Aorta (tissue), 5 donors: ENCODE measurements around the gene MST1R. TPM values are rescaled to one million over a fixed set of nuclear protein-coding genes. Genes with fewer than 3 reads are reported as not detected.

ENCODE experiments used
- ATAC-seq: fragments of 200-7000 bp; cut with Tn5 transposase; one replicate; pipeline ENCODE4 v1.9.1; 2022; ENCODE audit warnings: moderate library complexity; ENCODE audit not compliant: low FRiP score
- DNase-seq, 2 donors: peaks; one replicate each; pipeline ENCODE4 v3.0.0-alpha.2; 2020
- H3K27ac ChIP-seq, 2 donors: one replicate each; pipeline ENCODE4 v1.5.1; 2013; ENCODE audit warnings: low read length in 2 of 2, mild to moderate bottlenecking in 2 of 2, moderate library complexity in 2 of 2, control low read depth in 1 of 2, inconsistent platforms in 1 of 2, low read depth in 1 of 2
- H3K27me3 ChIP-seq, 2 donors: one replicate each; pipeline ENCODE4 v1.6.1; 2013; ENCODE audit warnings: control low read depth in 1 of 2, low read length in 1 of 2, mild to moderate bottlenecking in 1 of 2, moderate library complexity in 1 of 2; ENCODE audit not compliant: insufficient read depth in 2 of 2, control insufficient read depth in 1 of 2
- H3K36me3 ChIP-seq, 2 donors: one replicate each; pipeline ENCODE4 v1.6.1; 2013; ENCODE audit warnings: control low read depth in 1 of 2, low read length in 1 of 2, mild to moderate bottlenecking in 1 of 2; ENCODE audit not compliant: insufficient read depth in 2 of 2, control insufficient read depth in 1 of 2
- H3K4me1 ChIP-seq, 2 donors: one replicate each; pipeline ENCODE4 v1.6.1; 2013; ENCODE audit warnings: low read length in 2 of 2, control low read depth in 1 of 2, mild to moderate bottlenecking in 1 of 2, moderate library complexity in 1 of 2; ENCODE audit not compliant: insufficient read depth in 2 of 2, control insufficient read depth in 1 of 2
- H3K4me3 ChIP-seq, 2 donors: one replicate each; pipeline ENCODE4 v1.5.1; 2013; ENCODE audit warnings: low read length in 2 of 2, control low read depth in 1 of 2, mild to moderate bottlenecking in 1 of 2
- H3K9me3 ChIP-seq: one replicate; pipeline ENCODE4 v1.6.1; 2013; ENCODE audit warnings: mild to moderate bottlenecking, low read length; ENCODE audit not compliant: control insufficient read depth
- whole genome bisulfite sequencing, 2 donors: extraction: QIAGEN DNeasy Blood & Tissue Kit; methylation state at CpG; one replicate each; pipeline ENCODE4 v1.1.7; 2013; 5-methylcytosine and 5-hydroxymethylcytosine counted together
- intact Hi-C, 2 donors: fragments of 100-400 bp; cut with DNase I; formaldehyde crosslinking; loops; one replicate each; pipeline versions ENCODE4 v1.14.2 to v1.15.0; 2022
- polyA plus RNA-seq, 2 donors: library from polyadenylated mRNA; stranded (reverse); fragments of 200-250 nt; gene quantifications; one replicate each; pipeline ENCODE4 v1.2.3, GENCODE V29; 2013
- total RNA-seq, 2 donors: library from RNA; stranded (reverse); fragmentation: NEBNext Ultra II Directional; extraction: Animal tissue kit (Norgen Biotek cat#: 25700); gene quantifications; one replicate each; pipeline ENCODE4 v1.2.1, GENCODE V29; 2021
- donor health status: healthy with polysubstance abuse.
- donor health status: Bipolar disorder and iron deficiency.
- donor health status: DM: no; HTN: no; CAD: no.
- donor health status: DM: no; HTN: no; CAD: no.
- donor health status: DM: yes; HTN: yes; CAD: no.

The MST1R gene
- total and polyA plus RNA-seq, 4 donors, result 2.7 to 13.1 (median 7.5) TPM

GRCh38 chr3:49841126-49841696, 62.5 kb downstream of the MST1R start:
- intact Hi-C loops, result no loop called here
- DNase-seq (no peak), ATAC-seq (no peak)
- no peak overlapping the region for H3K4me3 ChIP-seq
- H3K27ac ChIP-seq, result no peak overlapping the region
- no peaks in the 10 kb centered on the region for H3K4me1 ChIP-seq
- no peaks in the 10 kb centered on the region for H3K27me3 ChIP-seq
- no peaks in the 10 kb centered on the region for H3K9me3 ChIP-seq
- H3K36me3 ChIP-seq, result no peaks in the 10 kb centered on the region

DNA sequence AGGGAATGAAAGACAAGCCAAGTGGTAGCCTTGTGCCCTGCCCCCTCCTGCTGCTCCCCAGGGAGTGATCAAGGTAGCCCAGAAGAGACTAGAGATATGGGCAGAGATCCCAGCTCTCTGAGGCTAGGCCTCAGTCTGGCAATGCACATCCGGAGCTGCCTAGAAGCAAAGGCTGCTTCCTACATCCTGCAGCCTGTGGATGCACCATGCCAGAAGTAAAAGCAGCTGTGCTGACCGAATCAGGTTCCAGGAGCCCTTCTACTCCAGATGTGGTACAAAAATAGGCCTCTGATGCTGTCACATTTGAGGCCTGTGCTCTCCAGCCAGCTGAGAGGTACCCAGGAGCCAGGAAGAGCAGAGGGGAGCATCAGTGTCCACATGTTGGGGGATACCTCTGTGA, 63.3 kb downstream of the MST1R start:
- H3K27ac ChIP-seq, result no peak overlapping the region
- 50 to 79% methylated on average over 2 of the region's 2 CpGs for WGBS, 2 donors
- H3K36me3 ChIP-seq, result no peaks in the 10 kb centered on the region
- ATAC-seq, result no peak
- no peaks in the 10 kb centered on the region for H3K9me3 ChIP-seq
- intact Hi-C loops, result no loop called here
- H3K27me3 ChIP-seq, result no peaks in the 10 kb centered on the region
- no peaks in the 10 kb centered on the region for H3K4me1 ChIP-seq
- DNase-seq, result no peak
- no peak overlapping the region for H3K4me3 ChIP-seq

DNA sequence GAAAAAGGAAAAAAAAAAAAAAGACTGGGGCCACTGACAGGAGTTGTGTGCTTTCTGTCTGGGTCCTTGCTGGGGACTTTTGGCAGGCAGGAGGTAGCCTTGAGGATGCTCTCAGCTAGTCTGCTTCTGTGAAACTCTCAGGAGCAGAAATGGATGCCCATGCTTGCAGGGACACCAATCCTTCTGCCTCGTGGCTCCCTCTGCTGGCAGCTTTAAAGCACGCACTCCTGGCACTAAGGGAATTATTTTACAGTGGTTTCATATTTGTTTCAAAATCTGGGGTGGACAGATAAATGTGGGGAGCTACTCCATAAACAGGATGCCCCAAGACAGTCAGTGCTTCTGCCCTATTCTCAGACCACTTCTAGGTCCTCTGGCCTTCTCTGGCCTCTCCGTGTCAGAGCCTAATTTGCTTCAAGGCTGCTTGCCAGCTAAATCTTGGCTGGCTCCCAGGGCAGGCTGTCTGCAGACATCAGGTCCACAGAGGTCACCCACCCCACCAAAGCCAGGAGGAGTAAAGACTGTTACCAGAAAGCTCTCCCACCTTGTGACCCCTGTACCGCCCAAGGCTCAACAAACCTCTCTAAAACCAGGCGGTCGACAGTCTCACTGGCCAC, 64.4 kb downstream of the MST1R start:
- no peaks in the 10 kb centered on the region for H3K27me3 ChIP-seq
- no peaks in the 10 kb centered on the region for H3K4me1 ChIP-seq
- intact Hi-C loops, result loop anchor here (1.0 to 10.0 kb wide), 5 partner anchors 36 to 137 kb away; partner anchors contain the start of gene INKA1 (in 1 of the 2)
- ATAC-seq, result peak; percentile 86
- WGBS, 2 donors, result 45 to 49% methylated on average over 6 of the region's 6 CpGs
- peak overlapping the region in 1 of 2 donors; percentile 3 for H3K27ac ChIP-seq
- no peak overlapping the region for H3K4me3 ChIP-seq
- H3K36me3 ChIP-seq, result no peaks in the 10 kb centered on the region
- DNase-seq, result peak; percentile 87 to 93
- no peaks in the 10 kb centered on the region for H3K9me3 ChIP-seq

Other genes starting within 250 kb of the MST1R start
- 10 to 100 TPM; 51.7 to 53.6 TPM for gene APEH, start 229.5 kb downstream of the MST1R start, total RNA-seq
- gene APEH, start 229.5 kb downstream of the MST1R start, polyA plus RNA-seq, result 10 to 100 TPM; 30.3 to 47.2 TPM
- 10 to 100 TPM in 1 of 2 donors, 1 to 10 TPM in 1; 5.3 to 16.9 TPM for gene MST1, start 214.4 kb downstream of the MST1R start, total RNA-seq
- gene MST1, start 214.4 kb downstream of the MST1R start, polyA plus RNA-seq, result 10 to 100 TPM in 1 of 2 donors, 1 to 10 TPM in 1; 4.5 to 64.7 TPM
- 10 to 100 TPM; 34.7 to 38.1 TPM for gene RNF123, start 214.3 kb downstream of the MST1R start, total RNA-seq
- 10 to 100 TPM; 12.5 to 29.8 TPM for gene RNF123, start 214.3 kb downstream of the MST1R start, polyA plus RNA-seq
- not detected for gene AMIGO3, start 184.2 kb downstream of the MST1R start, total RNA-seq
- 1 to 10 TPM in 1 of 2 donors, not detected in 1; 1.1 TPM for gene AMIGO3, start 184.2 kb downstream of the MST1R start, polyA plus RNA-seq
- gene GMPPB, start 179.9 kb downstream of the MST1R start, total RNA-seq, result 10 to 100 TPM; 29.2 to 39.6 TPM
- gene GMPPB, start 179.9 kb downstream of the MST1R start, polyA plus RNA-seq, result 10 to 100 TPM; 13.4 to 24.6 TPM
- gene IP6K1, start 117.3 kb downstream of the MST1R start, total RNA-seq, result 10 to 100 TPM; 36.5 to 40.2 TPM
- gene IP6K1, start 117.3 kb downstream of the MST1R start, polyA plus RNA-seq, result 10 to 100 TPM in 1 of 2 donors, 1 to 10 TPM in 1; 9.4 to 19.5 TPM
- gene CDHR4, start 104.0 kb downstream of the MST1R start, total RNA-seq, result 1 to 10 TPM in 1 of 2 donors, under 1 TPM in 1; 0.26 to 1.1 TPM
- 1 to 10 TPM in 1 of 2 donors, not detected in 1; 5.0 TPM for gene CDHR4, start 104.0 kb downstream of the MST1R start, polyA plus RNA-seq
- 1 to 10 TPM; 5.5 to 8.8 TPM for gene INKA1, start 100.6 kb downstream of the MST1R start, total RNA-seq
- gene INKA1, start 100.6 kb downstream of the MST1R start, polyA plus RNA-seq, result 10 to 100 TPM; 12.1 to 12.2 TPM
- gene UBA7, start 89.9 kb downstream of the MST1R start, total RNA-seq, result 100 to 1,000 TPM in 1 of 2 donors, 10 to 100 TPM in 1; 45.2 to 102 TPM
- 100 to 1,000 TPM in 1 of 2 donors, 10 to 100 TPM in 1; 34.7 to 199 TPM for gene UBA7, start 89.9 kb downstream of the MST1R start, polyA plus RNA-seq
- gene TRAIP, start 47.3 kb downstream of the MST1R start, total RNA-seq, result 1 to 10 TPM in 1 of 2 donors, under 1 TPM in 1; 0.94 to 2.6 TPM
- gene TRAIP, start 47.3 kb downstream of the MST1R start, polyA plus RNA-seq, result 1 to 10 TPM in 1 of 2 donors, under 1 TPM in 1; 0.63 to 3.1 TPM
- not detected for gene CAMKV, start 34.0 kb downstream of the MST1R start, total RNA-seq
- gene CAMKV, start 34.0 kb downstream of the MST1R start, polyA plus RNA-seq, result not detected
- gene MON1A, start 25.9 kb upstream of the MST1R start, total RNA-seq, result 1 to 10 TPM; 7.5 to 9.6 TPM
- 10 to 100 TPM in 1 of 2 donors, 1 to 10 TPM in 1; 8.9 to 11.4 TPM for gene MON1A, start 25.9 kb upstream of the MST1R start, polyA plus RNA-seq
- gene RBM6, start 36.3 kb upstream of the MST1R start, total RNA-seq, result 100 to 1,000 TPM; 103 to 154 TPM
- gene RBM6, start 36.3 kb upstream of the MST1R start, polyA plus RNA-seq, result 100 to 1,000 TPM in 1 of 2 donors, 10 to 100 TPM in 1; 47.0 to 271 TPM
- 100 to 1,000 TPM; 151 to 222 TPM for gene RBM5, start 185.0 kb upstream of the MST1R start, total RNA-seq
- 100 to 1,000 TPM in 1 of 2 donors, 10 to 100 TPM in 1; 21.0 to 164 TPM for gene RBM5, start 185.0 kb upstream of the MST1R start, polyA plus RNA-seq